Omental fat pad (tissue), 4 donors: ENCODE data around the gene ADI1. TPM values are rescaled to one million over a fixed set of nuclear protein-coding genes. Genes with fewer than 3 reads are reported as not detected.

ENCODE experiments used
- ATAC-seq: fragments of 150-250 bp; one replicate; pipeline ENCODE4 v1.9.1; 2016; ENCODE audit warnings: mild to moderate bottlenecking, moderate library complexity; ENCODE audit not compliant: low FRiP score
- DNase-seq: peaks from one replicate; pipeline ENCODE4 v3.0.0-alpha.2; 2019; ENCODE audit warnings: low spot score
- CTCF ChIP-seq, 3 donors: fragments of 450-650 bp; IDR thresholded peaks; one replicate each; pipeline ENCODE4 v1.5.1; 2016 to 2017; ENCODE audit warnings: antibody characterized with exemption in 3 of 3, mild to moderate bottlenecking in 3 of 3, moderate library complexity in 2 of 3
- total RNA-seq, 4 donors: library from RNA; depleted of rRNA; stranded (reverse); fragments of >200 nt; gene quantifications; one replicate each; pipeline ENCODE4 v1.1.0, GENCODE V29; 2016

The ADI1 gene
- total RNA-seq, 4 donors from 2014 or later = 54.6 to 117 (median 71.3) TPM

GRCh38 chr2:3536682-3537632 lies 17.6 kb upstream of the ADI1 start:
- DNase-seq (no peak), ATAC-seq (peak; percentile 22)
- TF ChIP-seq CTCF (IDR thresholded peaks at IDR 0.05) = no peak

GRCh38 chr2:3535794-3536681 lies 16.7 kb upstream of the ADI1 start:
- no peak for TF ChIP-seq CTCF (IDR thresholded peaks at IDR 0.05)
- ATAC-seq (peak; percentile 91), DNase-seq (peak; percentile 39)

GRCh38 chr2:3535467-3535793 lies 16.1 kb upstream of the ADI1 start:
- no peak for ATAC-seq
- TF ChIP-seq CTCF (IDR thresholded peaks at IDR 0.05) = no peak
- DNase-seq = no peak

- no peak for TF ChIP-seq CTCF (IDR thresholded peaks at IDR 0.05)
Observed at GRCh38 chr2:3534251-3534814, 15.0 kb upstream of the ADI1 start.

GRCh38 chr2:3533836-3534235 lies 14.5 kb upstream of the ADI1 start:
- no peak for TF ChIP-seq CTCF (IDR thresholded peaks at IDR 0.05)
- ATAC-seq = no peak

More at GRCh38 chr2:3534251-3534814, 15.0 kb upstream of the ADI1 start:
- DNase-seq (no peak), ATAC-seq (no peak)

GRCh38 chr2:3532941-3533340 lies 13.6 kb upstream of the ADI1 start:
- no peak for TF ChIP-seq CTCF (IDR thresholded peaks at IDR 0.05)
- DNase-seq (no peak), ATAC-seq (no peak)

More at GRCh38 chr2:3533836-3534235, 14.5 kb upstream of the ADI1 start:
- no peak for DNase-seq
